HepG2 (cell line): ENCODE results near the gene MRPL50. TPM values are rescaled to one million over a fixed set of nuclear protein-coding genes. Genes with fewer than 3 reads are reported as not detected.

ENCODE experiments used
- EEA1 ChIP-seq: sonication (generic); formaldehyde crosslinking; IDR thresholded peaks from 2 replicates; pipeline ENCODE4 v1.5.1; 2020; ENCODE audit warnings: mild to moderate bottlenecking, missing genetic modification reagents, borderline replicate concordance
- IKZF4 ChIP-seq: sonication (generic); formaldehyde crosslinking; IDR thresholded peaks from 2 replicates; pipeline ENCODE4 v1.5.1; 2020; ENCODE audit warnings: borderline replicate concordance, mild to moderate bottlenecking, low read depth, missing genetic modification reagents; ENCODE audit errors: not compliant biosample characterization
- KAT7 ChIP-seq: IDR thresholded peaks from 2 replicates; pipeline ENCODE4 v1.6.1; 2018; ENCODE audit warnings: borderline replicate concordance, missing compliant biosample characterization
- MTA1 ChIP-seq: sonication (generic); formaldehyde crosslinking; IDR thresholded peaks from 2 replicates; pipeline ENCODE4 v1.4.0; 2020; ENCODE audit warnings: missing genetic modification reagents, mild to moderate bottlenecking, borderline replicate concordance
- MXD4 ChIP-seq: IDR thresholded peaks from 2 replicates; pipeline ENCODE4 v1.6.1; 2016; ENCODE audit warnings: mild to moderate bottlenecking, missing biosample characterization, missing genetic modification reagents
- NCOA2 ChIP-seq: sonication (generic); formaldehyde crosslinking; IDR thresholded peaks from 2 replicates; pipeline ENCODE4 v1.8.0; 2022; ENCODE audit warnings: inconsistent platforms
- NFRKB ChIP-seq: fragments of 450-650 bp; IDR thresholded peaks from 2 replicates; pipeline ENCODE4 v1.6.1; 2017
- SMAD1 ChIP-seq: sonication (generic); formaldehyde crosslinking; IDR thresholded peaks from 2 replicates; pipeline ENCODE4 v1.4.0; 2020; ENCODE audit warnings: missing genetic modification reagents, low read depth, mild to moderate bottlenecking, borderline replicate concordance
- SNAI1 ChIP-seq: sonication (generic); formaldehyde crosslinking; IDR thresholded peaks from 2 replicates; pipeline ENCODE4 v1.5.0; 2020; ENCODE audit warnings: mild to moderate bottlenecking, missing genetic modification reagents, borderline replicate concordance
- SUZ12 ChIP-seq: fragments of 150-350 bp; IDR thresholded peaks from 2 replicates; pipeline ENCODE4 v1.6.1; 2014; ENCODE audit warnings: low read depth, low read length
- TOPORS ChIP-seq: sonication (generic); formaldehyde crosslinking; IDR thresholded peaks from 2 replicates; pipeline ENCODE4 v1.8.0; 2023; ENCODE audit warnings: mild to moderate bottlenecking, missing genetic modification reagents
- ZEB1 ChIP-seq: IDR thresholded peaks from 2 replicates; pipeline ENCODE4 v1.6.1; 2012; ENCODE audit warnings: mild to moderate bottlenecking, low read depth, inconsistent platforms; ENCODE audit not compliant: insufficient replicate concordance
- ZFP36 ChIP-seq: fragments of 150-350 bp; IDR thresholded peaks from 2 replicates; pipeline ENCODE4 v1.6.1; 2018; ENCODE audit warnings: borderline replicate concordance, low read length, low read depth; ENCODE audit not compliant: partially characterized antibody
- ZNF230 ChIP-seq: sonication (generic); formaldehyde crosslinking; IDR thresholded peaks from 2 replicates; pipeline ENCODE4 v1.4.0; 2020; ENCODE audit warnings: mild to moderate bottlenecking, missing genetic modification reagents
- ZNF451 ChIP-seq: sonication (generic); formaldehyde crosslinking; IDR thresholded peaks from 2 replicates; pipeline ENCODE4 v1.5.0; 2020; ENCODE audit warnings: mild to moderate bottlenecking, missing genetic modification reagents
- ZNF670 ChIP-seq: sonication (generic); formaldehyde crosslinking; IDR thresholded peaks from 2 replicates; pipeline ENCODE4 v1.8.0; 2022; ENCODE audit warnings: mild to moderate bottlenecking, missing genetic modification reagents, borderline replicate concordance
- ZNF839 ChIP-seq: sonication (generic); formaldehyde crosslinking; IDR thresholded peaks from 2 replicates; pipeline ENCODE4 v1.4.0; 2020; ENCODE audit warnings: missing genetic modification reagents, mild to moderate bottlenecking, borderline replicate concordance
- polyA plus RNA-seq, 8 experiments: library from polyadenylated mRNA; depleted of rRNA in 3 of 8; stranded (reverse) in 7 of 8; unstranded in 1 of 8; fragments of >200 nt; fragmentation: Illumina TruSeq in 4 of 8; extraction: Trizol in 4 of 8; gene quantifications; 2 replicates each; pipeline versions ENCODE4 v1.2.1 to v1.2.3, GENCODE V29; 2011 to 2016; ENCODE audit warnings: low read depth in 4 of 8, missing spikeins in 1 of 8, mixed read lengths in 1 of 8; ENCODE audit not compliant: insufficient read depth in 1 of 8
- total RNA-seq, 5 experiments: library from RNA; depleted of rRNA; stranded (reverse); fragments of >200 nt; fragmentation: Illumina TruSeq; extraction: Trizol; gene quantifications; 2 replicates each; pipeline ENCODE4 v1.2.3, GENCODE V29; 2016; ENCODE audit warnings: low read depth in 1 of 5
- TF ChIP-seq, protein P1 (sequence below): sonication (generic); formaldehyde crosslinking; IDR thresholded peaks from 2 replicates; pipeline ENCODE4 v1.5.1; 2020; ENCODE audit warnings: mild to moderate bottlenecking, missing genetic modification reagents, moderate library complexity
- TF ChIP-seq, protein P2 (sequence below): sonication (generic); formaldehyde crosslinking; IDR thresholded peaks from 2 replicates; pipeline ENCODE4 v1.4.0; 2020; ENCODE audit warnings: missing genetic modification reagents

The MRPL50 gene
- total and polyA plus RNA-seq, 2 of the 13 experiments (the other 11 are each of a cell fraction or from before 2014, with no cell fraction given): 37.1 to 70.0 TPM

DNA sequence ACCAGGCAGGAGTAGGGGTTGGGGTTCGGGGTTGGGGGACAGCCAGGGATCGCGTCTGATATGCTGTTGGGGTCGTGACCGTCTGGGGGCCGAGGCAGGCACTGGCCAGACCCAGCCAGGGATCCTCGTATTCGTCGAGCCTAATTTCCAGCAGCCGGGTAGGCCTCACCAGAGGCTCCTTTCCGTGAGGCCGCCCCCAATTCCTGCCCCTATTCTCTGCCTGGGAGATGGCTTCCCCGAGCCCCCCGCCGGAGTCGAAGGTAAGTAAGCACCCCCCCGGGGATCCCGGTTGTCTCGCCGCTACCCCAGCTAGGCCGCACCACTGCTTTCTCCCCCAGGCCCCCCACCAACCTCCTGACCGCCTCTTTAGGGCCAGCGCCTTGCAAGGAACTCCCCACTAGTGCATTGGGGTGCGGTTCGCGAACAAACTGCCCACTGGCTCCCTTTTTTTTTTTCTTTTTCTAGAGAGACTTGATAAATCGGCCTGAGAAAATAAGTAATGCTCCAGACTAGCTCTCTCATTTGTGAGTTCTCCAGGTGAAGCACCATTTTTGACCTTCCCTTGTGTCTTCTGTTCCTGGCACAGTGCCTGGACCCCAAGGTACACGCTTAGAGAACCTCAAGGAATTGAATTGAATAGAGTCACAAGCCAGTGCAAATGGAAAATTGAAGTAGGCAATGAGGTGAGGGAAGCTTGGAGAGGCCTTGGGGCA lies 668 bp upstream of the MRPL50 start (continued):
- no peak for TF ChIP-seq SUZ12
- peak; percentile 56; the same call in 1 of the 2 replicates for TF ChIP-seq SMAD1 (CRISPR knock-in tag)
- no peak for TF ChIP-seq NCOA2 (CRISPR knock-in tag)
- TF ChIP-seq MXD4 (CRISPR knock-in tag): no peak
- peak; percentile 87 for TF ChIP-seq IKZF4
- TF ChIP-seq ZFP36: no peak
- no peak for TF ChIP-seq MTA1 (CRISPR knock-in tag)
- 0 out of 2 replicates have a peak, but pooled peaks have one; percentile 13 for TF ChIP-seq ZNF451
- TF ChIP-seq SNAI1 (CRISPR knock-in tag): 0 out of 2 replicates have a peak, but pooled peaks have one; percentile 78
- no peak for TF ChIP-seq KAT7
- TF ChIP-seq ZNF230 (CRISPR knock-in tag): no peak; the same call in 1 of the 2 replicates
- 0 out of 2 replicates have a peak, but pooled peaks have one; percentile 17 for TF ChIP-seq ZNF839
- TF ChIP-seq ZNF670 (CRISPR knock-in tag): peak; percentile 81; the same call in 1 of the 2 replicates
- TF ChIP-seq, protein P1, sequence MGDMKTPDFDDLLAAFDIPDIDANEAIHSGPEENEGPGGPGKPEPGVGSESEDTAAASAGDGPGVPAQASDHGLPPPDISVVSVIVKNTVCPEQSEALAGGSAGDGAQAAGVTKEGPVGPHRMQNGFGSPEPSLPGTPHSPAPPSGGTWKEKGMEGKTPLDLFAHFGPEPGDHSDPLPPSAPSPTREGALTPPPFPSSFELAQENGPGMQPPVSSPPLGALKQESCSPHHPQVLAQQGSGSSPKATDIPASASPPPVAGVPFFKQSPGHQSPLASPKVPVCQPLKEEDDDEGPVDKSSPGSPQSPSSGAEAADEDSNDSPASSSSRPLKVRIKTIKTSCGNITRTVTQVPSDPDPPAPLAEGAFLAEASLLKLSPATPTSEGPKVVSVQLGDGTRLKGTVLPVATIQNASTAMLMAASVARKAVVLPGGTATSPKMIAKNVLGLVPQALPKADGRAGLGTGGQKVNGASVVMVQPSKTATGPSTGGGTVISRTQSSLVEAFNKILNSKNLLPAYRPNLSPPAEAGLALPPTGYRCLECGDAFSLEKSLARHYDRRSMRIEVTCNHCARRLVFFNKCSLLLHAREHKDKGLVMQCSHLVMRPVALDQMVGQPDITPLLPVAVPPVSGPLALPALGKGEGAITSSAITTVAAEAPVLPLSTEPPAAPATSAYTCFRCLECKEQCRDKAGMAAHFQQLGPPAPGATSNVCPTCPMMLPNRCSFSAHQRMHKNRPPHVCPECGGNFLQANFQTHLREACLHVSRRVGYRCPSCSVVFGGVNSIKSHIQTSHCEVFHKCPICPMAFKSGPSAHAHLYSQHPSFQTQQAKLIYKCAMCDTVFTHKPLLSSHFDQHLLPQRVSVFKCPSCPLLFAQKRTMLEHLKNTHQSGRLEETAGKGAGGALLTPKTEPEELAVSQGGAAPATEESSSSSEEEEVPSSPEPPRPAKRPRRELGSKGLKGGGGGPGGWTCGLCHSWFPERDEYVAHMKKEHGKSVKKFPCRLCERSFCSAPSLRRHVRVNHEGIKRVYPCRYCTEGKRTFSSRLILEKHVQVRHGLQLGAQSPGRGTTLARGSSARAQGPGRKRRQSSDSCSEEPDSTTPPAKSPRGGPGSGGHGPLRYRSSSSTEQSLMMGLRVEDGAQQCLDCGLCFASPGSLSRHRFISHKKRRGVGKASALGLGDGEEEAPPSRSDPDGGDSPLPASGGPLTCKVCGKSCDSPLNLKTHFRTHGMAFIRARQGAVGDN (CRISPR knock-in tag): peak; percentile 73
- TF ChIP-seq NFRKB: no peak
- TF ChIP-seq, protein P2, sequence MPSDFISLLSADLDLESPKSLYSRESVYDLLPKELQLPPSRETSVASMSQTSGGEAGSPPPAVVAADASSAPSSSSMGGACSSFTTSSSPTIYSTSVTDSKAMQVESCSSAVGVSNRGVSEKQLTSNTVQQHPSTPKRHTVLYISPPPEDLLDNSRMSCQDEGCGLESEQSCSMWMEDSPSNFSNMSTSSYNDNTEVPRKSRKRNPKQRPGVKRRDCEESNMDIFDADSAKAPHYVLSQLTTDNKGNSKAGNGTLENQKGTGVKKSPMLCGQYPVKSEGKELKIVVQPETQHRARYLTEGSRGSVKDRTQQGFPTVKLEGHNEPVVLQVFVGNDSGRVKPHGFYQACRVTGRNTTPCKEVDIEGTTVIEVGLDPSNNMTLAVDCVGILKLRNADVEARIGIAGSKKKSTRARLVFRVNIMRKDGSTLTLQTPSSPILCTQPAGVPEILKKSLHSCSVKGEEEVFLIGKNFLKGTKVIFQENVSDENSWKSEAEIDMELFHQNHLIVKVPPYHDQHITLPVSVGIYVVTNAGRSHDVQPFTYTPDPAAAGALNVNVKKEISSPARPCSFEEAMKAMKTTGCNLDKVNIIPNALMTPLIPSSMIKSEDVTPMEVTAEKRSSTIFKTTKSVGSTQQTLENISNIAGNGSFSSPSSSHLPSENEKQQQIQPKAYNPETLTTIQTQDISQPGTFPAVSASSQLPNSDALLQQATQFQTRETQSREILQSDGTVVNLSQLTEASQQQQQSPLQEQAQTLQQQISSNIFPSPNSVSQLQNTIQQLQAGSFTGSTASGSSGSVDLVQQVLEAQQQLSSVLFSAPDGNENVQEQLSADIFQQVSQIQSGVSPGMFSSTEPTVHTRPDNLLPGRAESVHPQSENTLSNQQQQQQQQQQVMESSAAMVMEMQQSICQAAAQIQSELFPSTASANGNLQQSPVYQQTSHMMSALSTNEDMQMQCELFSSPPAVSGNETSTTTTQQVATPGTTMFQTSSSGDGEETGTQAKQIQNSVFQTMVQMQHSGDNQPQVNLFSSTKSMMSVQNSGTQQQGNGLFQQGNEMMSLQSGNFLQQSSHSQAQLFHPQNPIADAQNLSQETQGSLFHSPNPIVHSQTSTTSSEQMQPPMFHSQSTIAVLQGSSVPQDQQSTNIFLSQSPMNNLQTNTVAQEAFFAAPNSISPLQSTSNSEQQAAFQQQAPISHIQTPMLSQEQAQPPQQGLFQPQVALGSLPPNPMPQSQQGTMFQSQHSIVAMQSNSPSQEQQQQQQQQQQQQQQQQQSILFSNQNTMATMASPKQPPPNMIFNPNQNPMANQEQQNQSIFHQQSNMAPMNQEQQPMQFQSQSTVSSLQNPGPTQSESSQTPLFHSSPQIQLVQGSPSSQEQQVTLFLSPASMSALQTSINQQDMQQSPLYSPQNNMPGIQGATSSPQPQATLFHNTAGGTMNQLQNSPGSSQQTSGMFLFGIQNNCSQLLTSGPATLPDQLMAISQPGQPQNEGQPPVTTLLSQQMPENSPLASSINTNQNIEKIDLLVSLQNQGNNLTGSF (CRISPR knock-in tag): no peak
- no peak for TF ChIP-seq TOPORS (CRISPR knock-in tag)
- TF ChIP-seq ZEB1: no peak
- 0 out of 2 replicates have a peak, but pooled peaks have one; percentile 71 for TF ChIP-seq EEA1 (CRISPR knock-in tag)
